HepG2 (cell line): ENCODE data around the gene C9orf43. TPM values are rescaled to one million over a fixed set of nuclear protein-coding genes. Genes with fewer than 3 reads are reported as not detected.
A peak's percentile ranks its signal among the peaks of the same experiment; 100 is the strongest.

Experiments used
- AKAP8 ChIP-seq: sonication (generic); formaldehyde crosslinking; IDR thresholded peaks from 2 replicates; pipeline ENCODE4 v1.5.1; 2020; ENCODE audit warnings: mild to moderate bottlenecking, missing genetic modification reagents
- CBX1 ChIP-seq: IDR thresholded peaks from one replicate; pipeline ENCODE4 v1.6.1; 2016; ENCODE audit warnings: antibody characterized with exemption, low read depth
- CBX5 ChIP-seq: sonication (generic); formaldehyde crosslinking; IDR thresholded peaks from 2 replicates; pipeline ENCODE4 v1.4.0; 2020; ENCODE audit warnings: missing genetic modification reagents, borderline replicate concordance
- FOSL1 ChIP-seq: sonication (generic); formaldehyde crosslinking; IDR thresholded peaks from 2 replicates; pipeline ENCODE4 v1.9.0; 2021; ENCODE audit warnings: missing genetic modification reagents, borderline replicate concordance
- HNRNPLL ChIP-seq: fragments of 200-400 bp; formaldehyde crosslinking; IDR thresholded peaks from 2 replicates; pipeline ENCODE4 v1.6.1; 2017; ENCODE audit warnings: mild to moderate bottlenecking, low read depth, low read length; ENCODE audit not compliant: poor library complexity, severe bottlenecking
- ISL2 ChIP-seq: sonication (generic); formaldehyde crosslinking; IDR thresholded peaks from 2 replicates; pipeline ENCODE4 v1.5.0; 2020; ENCODE audit warnings: missing genetic modification reagents
- JUND ChIP-seq: sonication (generic); formaldehyde crosslinking; IDR thresholded peaks from 2 replicates; pipeline ENCODE4 v1.8.0; 2022; ENCODE audit warnings: mild to moderate bottlenecking, missing genetic modification reagents
- MTA3 ChIP-seq: sonication (generic); formaldehyde crosslinking; IDR thresholded peaks from 2 replicates; pipeline ENCODE4 v1.4.0; 2020; ENCODE audit warnings: missing genetic modification reagents
- MTF2 ChIP-seq: sonication (generic); formaldehyde crosslinking; IDR thresholded peaks from 2 replicates; pipeline ENCODE4 v1.5.0; 2020; ENCODE audit warnings: missing genetic modification reagents, borderline replicate concordance
- NFKB2 ChIP-seq: sonication (generic); formaldehyde crosslinking; IDR thresholded peaks from 2 replicates; pipeline ENCODE4 v1.4.0; 2020; ENCODE audit warnings: missing genetic modification reagents, borderline replicate concordance
- NFRKB ChIP-seq: fragments of 450-650 bp; IDR thresholded peaks from 2 replicates; pipeline ENCODE4 v1.6.1; 2017
- SCMH1 ChIP-seq: sonication (generic); formaldehyde crosslinking; IDR thresholded peaks from 2 replicates; pipeline ENCODE4 v1.9.0; 2021; ENCODE audit warnings: missing genetic modification reagents, mild to moderate bottlenecking, borderline replicate concordance
- SP5 ChIP-seq: IDR thresholded peaks from 2 replicates; pipeline ENCODE4 v1.6.1; 2016; ENCODE audit warnings: low read depth, borderline replicate concordance
- ZMAT3 ChIP-seq: sonication (generic); formaldehyde crosslinking; conservative IDR thresholded peaks from 2 replicates; pipeline ENCODE4 v1.7.0; 2021; ENCODE audit warnings: missing genetic modification reagents
- ZMYM4 ChIP-seq: sonication (generic); formaldehyde crosslinking; IDR thresholded peaks from 2 replicates; pipeline ENCODE4 v1.8.1; 2023; ENCODE audit warnings: mild to moderate bottlenecking, missing genetic modification reagents
- ZNF850 ChIP-seq: sonication (generic); formaldehyde crosslinking; conservative IDR thresholded peaks from 2 replicates; pipeline ENCODE4 v1.9.0; 2021; ENCODE audit warnings: mild to moderate bottlenecking, missing genetic modification reagents
- ZSCAN25 ChIP-seq: sonication (generic); formaldehyde crosslinking; IDR thresholded peaks from 2 replicates; pipeline ENCODE4 v1.8.0; 2022; ENCODE audit warnings: mild to moderate bottlenecking, missing genetic modification reagents
- polyA plus RNA-seq, 8 experiments: library from polyadenylated mRNA; depleted of rRNA in 3 of 8; stranded (reverse) in 7 of 8; unstranded in 1 of 8; fragments of >200 nt; fragmentation: Illumina TruSeq in 4 of 8; extraction: Trizol in 4 of 8; gene quantifications; 2 replicates each; pipeline versions ENCODE4 v1.2.1 to v1.2.3, GENCODE V29; 2011 to 2016; ENCODE audit warnings: low read depth in 4 of 8, missing spikeins in 1 of 8, mixed read lengths in 1 of 8; ENCODE audit not compliant: insufficient read depth in 1 of 8
- total RNA-seq, 5 experiments: library from RNA; depleted of rRNA; stranded (reverse); fragments of >200 nt; fragmentation: Illumina TruSeq; extraction: Trizol; gene quantifications; 2 replicates each; pipeline ENCODE4 v1.2.3, GENCODE V29; 2016; ENCODE audit warnings: low read depth in 1 of 5
- TF ChIP-seq, protein P1 (sequence below): IDR thresholded peaks from 2 replicates; pipeline ENCODE4 v1.6.1; 2016; ENCODE audit warnings: mild to moderate bottlenecking, missing biosample characterization, missing genetic modification reagents
- TF ChIP-seq, protein P2 (sequence below): sonication (generic); formaldehyde crosslinking; IDR thresholded peaks from 2 replicates; pipeline ENCODE4 v1.4.0; 2020; ENCODE audit warnings: low read depth, mild to moderate bottlenecking, missing genetic modification reagents
- TF ChIP-seq, protein P3 (sequence below): sonication (generic); IDR thresholded peaks from 2 replicates; pipeline ENCODE4 v1.6.1; 2016; ENCODE audit warnings: low read depth, borderline replicate concordance
- TF ChIP-seq, protein P4 (sequence below): sonication (generic); formaldehyde crosslinking; IDR thresholded peaks from 2 replicates; pipeline ENCODE4 v1.4.0; 2020; ENCODE audit warnings: missing genetic modification reagents
- TF ChIP-seq, protein P5 (sequence below): sonication (generic); formaldehyde crosslinking; IDR thresholded peaks from 2 replicates; pipeline ENCODE4 v1.9.0; 2022; ENCODE audit warnings: missing genetic modification reagents, mild to moderate bottlenecking, borderline replicate concordance

The C9orf43 gene
- total and polyA plus RNA-seq, 2 of the 13 experiments (the other 11 are each of a cell fraction or from before 2014, with no cell fraction given), result 0.24 to 0.31 TPM

DNA sequence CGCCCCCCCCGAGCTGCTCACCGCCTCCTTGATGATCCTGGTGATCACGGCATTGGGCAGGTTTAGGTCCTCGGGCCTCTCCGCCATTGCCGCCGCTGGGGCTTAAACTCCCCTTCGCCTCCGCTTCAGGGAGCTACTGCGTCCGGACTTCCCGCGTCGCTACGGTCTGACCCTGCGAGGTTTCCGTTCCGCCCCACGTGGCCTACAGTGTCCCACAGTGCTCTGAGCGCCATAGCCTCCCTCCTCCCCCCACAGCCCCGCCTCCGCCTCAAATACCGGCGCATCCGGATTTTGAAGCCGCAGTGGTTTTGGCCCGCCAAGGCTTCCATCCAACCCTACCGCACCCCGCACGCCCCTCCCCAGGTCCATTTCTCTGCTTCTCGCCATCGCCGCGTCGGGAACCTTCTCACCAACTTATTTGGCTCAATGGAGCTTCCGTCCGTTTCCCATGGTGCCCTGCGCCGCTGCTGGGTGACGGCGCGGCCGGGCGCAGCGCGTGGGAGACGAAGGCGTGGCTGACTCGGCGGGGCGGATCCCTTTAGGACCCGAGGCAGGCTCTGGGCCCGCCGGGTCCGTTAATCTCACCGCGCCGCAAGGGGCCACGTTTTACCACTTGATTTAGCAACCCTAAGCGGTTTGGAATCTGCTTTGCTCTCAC, at the start of gene C9orf43, which contains the start of gene POLE3 (continued):
- TF ChIP-seq, protein P1, sequence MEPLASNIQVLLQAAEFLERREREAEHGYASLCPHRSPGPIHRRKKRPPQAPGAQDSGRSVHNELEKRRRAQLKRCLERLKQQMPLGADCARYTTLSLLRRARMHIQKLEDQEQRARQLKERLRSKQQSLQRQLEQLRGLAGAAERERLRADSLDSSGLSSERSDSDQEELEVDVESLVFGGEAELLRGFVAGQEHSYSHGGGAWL (CRISPR knock-in tag), result peak; percentile 85
- no peak for TF ChIP-seq FOSL1 (CRISPR knock-in tag)
- peak; percentile 95 for TF ChIP-seq NFKB2 (CRISPR knock-in tag)
- peak; percentile 29; the same call in 1 of the 2 replicates for TF ChIP-seq CBX5 (CRISPR knock-in tag)
- TF ChIP-seq ZMAT3 (CRISPR knock-in tag), result peak; percentile 96
- TF ChIP-seq, protein P2, sequence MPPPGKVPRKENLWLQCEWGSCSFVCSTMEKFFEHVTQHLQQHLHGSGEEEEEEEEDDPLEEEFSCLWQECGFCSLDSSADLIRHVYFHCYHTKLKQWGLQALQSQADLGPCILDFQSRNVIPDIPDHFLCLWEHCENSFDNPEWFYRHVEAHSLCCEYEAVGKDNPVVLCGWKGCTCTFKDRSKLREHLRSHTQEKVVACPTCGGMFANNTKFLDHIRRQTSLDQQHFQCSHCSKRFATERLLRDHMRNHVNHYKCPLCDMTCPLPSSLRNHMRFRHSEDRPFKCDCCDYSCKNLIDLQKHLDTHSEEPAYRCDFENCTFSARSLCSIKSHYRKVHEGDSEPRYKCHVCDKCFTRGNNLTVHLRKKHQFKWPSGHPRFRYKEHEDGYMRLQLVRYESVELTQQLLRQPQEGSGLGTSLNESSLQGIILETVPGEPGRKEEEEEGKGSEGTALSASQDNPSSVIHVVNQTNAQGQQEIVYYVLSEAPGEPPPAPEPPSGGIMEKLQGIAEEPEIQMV (CRISPR knock-in tag), result peak; percentile 67; the same call in 1 of the 2 replicates
- TF ChIP-seq CBX1, result peak; percentile 62
- 0 out of 2 replicates have a peak, but pooled peaks have one; percentile 50 for TF ChIP-seq AKAP8 (CRISPR knock-in tag)
- no peak; the same call in 1 of the 2 replicates for TF ChIP-seq ISL2 (CRISPR knock-in tag)
- TF ChIP-seq NFRKB, result 0 out of 2 replicates have a peak, but pooled peaks have one; percentile 59
- TF ChIP-seq, protein P3, sequence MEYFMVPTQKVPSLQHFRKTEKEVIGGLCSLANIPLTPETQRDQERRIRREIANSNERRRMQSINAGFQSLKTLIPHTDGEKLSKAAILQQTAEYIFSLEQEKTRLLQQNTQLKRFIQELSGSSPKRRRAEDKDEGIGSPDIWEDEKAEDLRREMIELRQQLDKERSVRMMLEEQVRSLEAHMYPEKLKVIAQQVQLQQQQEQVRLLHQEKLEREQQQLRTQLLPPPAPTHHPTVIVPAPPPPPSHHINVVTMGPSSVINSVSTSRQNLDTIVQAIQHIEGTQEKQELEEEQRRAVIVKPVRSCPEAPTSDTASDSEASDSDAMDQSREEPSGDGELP, result peak; percentile 43; the same call in 1 of the 2 replicates
- peak; percentile 93 for TF ChIP-seq ZMYM4
- peak; percentile 88 for TF ChIP-seq HNRNPLL
- TF ChIP-seq, protein P4, sequence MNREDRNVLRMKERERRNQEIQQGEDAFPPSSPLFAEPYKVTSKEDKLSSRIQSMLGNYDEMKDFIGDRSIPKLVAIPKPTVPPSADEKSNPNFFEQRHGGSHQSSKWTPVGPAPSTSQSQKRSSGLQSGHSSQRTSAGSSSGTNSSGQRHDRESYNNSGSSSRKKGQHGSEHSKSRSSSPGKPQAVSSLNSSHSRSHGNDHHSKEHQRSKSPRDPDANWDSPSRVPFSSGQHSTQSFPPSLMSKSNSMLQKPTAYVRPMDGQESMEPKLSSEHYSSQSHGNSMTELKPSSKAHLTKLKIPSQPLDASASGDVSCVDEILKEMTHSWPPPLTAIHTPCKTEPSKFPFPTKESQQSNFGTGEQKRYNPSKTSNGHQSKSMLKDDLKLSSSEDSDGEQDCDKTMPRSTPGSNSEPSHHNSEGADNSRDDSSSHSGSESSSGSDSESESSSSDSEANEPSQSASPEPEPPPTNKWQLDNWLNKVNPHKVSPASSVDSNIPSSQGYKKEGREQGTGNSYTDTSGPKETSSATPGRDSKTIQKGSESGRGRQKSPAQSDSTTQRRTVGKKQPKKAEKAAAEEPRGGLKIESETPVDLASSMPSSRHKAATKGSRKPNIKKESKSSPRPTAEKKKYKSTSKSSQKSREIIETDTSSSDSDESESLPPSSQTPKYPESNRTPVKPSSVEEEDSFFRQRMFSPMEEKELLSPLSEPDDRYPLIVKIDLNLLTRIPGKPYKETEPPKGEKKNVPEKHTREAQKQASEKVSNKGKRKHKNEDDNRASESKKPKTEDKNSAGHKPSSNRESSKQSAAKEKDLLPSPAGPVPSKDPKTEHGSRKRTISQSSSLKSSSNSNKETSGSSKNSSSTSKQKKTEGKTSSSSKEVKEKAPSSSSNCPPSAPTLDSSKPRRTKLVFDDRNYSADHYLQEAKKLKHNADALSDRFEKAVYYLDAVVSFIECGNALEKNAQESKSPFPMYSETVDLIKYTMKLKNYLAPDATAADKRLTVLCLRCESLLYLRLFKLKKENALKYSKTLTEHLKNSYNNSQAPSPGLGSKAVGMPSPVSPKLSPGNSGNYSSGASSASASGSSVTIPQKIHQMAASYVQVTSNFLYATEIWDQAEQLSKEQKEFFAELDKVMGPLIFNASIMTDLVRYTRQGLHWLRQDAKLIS, result 0 out of 2 replicates have a peak, but pooled peaks have one; percentile 35
- no peak for TF ChIP-seq SCMH1 (CRISPR knock-in tag)
- TF ChIP-seq JUND (CRISPR knock-in tag), result no peak; the same call in none of the 2 replicates
- no peak for TF ChIP-seq ZNF850 (CRISPR knock-in tag)
- TF ChIP-seq, protein P5, sequence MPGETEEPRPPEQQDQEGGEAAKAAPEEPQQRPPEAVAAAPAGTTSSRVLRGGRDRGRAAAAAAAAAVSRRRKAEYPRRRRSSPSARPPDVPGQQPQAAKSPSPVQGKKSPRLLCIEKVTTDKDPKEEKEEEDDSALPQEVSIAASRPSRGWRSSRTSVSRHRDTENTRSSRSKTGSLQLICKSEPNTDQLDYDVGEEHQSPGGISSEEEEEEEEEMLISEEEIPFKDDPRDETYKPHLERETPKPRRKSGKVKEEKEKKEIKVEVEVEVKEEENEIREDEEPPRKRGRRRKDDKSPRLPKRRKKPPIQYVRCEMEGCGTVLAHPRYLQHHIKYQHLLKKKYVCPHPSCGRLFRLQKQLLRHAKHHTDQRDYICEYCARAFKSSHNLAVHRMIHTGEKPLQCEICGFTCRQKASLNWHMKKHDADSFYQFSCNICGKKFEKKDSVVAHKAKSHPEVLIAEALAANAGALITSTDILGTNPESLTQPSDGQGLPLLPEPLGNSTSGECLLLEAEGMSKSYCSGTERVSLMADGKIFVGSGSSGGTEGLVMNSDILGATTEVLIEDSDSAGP (CRISPR knock-in tag), result peak; percentile 95
- peak; percentile 82 for TF ChIP-seq SP5 (CRISPR knock-in tag)
- no peak for TF ChIP-seq ZSCAN25 (CRISPR knock-in tag)
- peak; percentile 70; the same call in 1 of the 2 replicates for TF ChIP-seq MTF2
- no peak for TF ChIP-seq MTA3 (CRISPR knock-in tag)
